Activated T-cell treated with anti-CD3 and anti-CD28 coated beads, Interleukin-2, amount 50 U/mL, for 72 hours (primary cell): ENCODE measurements around the gene GBP3. TPM values are rescaled to one million over a fixed set of nuclear protein-coding genes. Genes with fewer than 3 reads are reported as not detected.
"Not testable (repeated sequence)": the region's sequence is repeated elsewhere in the genome, so short reads cannot be mapped to it uniquely, and the experiment has no call there.

ENCODE experiments used
- ATAC-seq, 2 donors: fragments of 150-1000 bp; cut with Tn5 transposase; replicated peaks in 1 of 2; 2 replicates each; pipeline ENCODE4 v1.10.0; 2021; ENCODE audit warnings: moderate library complexity in 2 of 2, mild to moderate bottlenecking in 1 of 2
- DNase-seq, 2 donors: peaks; one replicate each; pipeline ENCODE4 v3.0.0; 2021 to 2022; ENCODE audit warnings: mixed read lengths in 1 of 2
- H3K27ac Mint-ChIP-seq: one replicate; pipeline ENCODE4 v1.8.0; 2022; ENCODE audit warnings: mild to moderate bottlenecking, moderate library complexity, mixed read lengths
- H3K27me3 Mint-ChIP-seq: one replicate; pipeline ENCODE4 v1.8.0; 2022; ENCODE audit warnings: low read depth, mixed read lengths
- H3K36me3 Mint-ChIP-seq, 2 donors: one replicate each; pipeline ENCODE4 v1.8.0; 2022; ENCODE audit warnings: mixed read lengths in 2 of 2, mild to moderate bottlenecking in 1 of 2; ENCODE audit not compliant: insufficient read depth in 2 of 2
- H3K4me1 Mint-ChIP-seq: one replicate; pipeline ENCODE4 v1.8.0; 2022; ENCODE audit warnings: low read depth, mixed read lengths
- H3K4me3 Mint-ChIP-seq, 2 donors: one replicate each; pipeline ENCODE4 v1.8.0; 2022; ENCODE audit warnings: mild to moderate bottlenecking in 2 of 2, mixed read lengths in 2 of 2, moderate library complexity in 2 of 2
- H3K9me3 Mint-ChIP-seq, 2 donors: one replicate each; pipeline ENCODE4 v1.8.0; 2022; ENCODE audit warnings: mixed read lengths in 2 of 2
- total RNA-seq, 2 donors: library from RNA; stranded (reverse); gene quantifications; one replicate each; pipeline ENCODE4 v1.2.3, GENCODE V29; 2022

GBP3 gene
- total RNA-seq, 2 donors from 2014 or later: 7.1 to 9.0 TPM

GRCh38 chr1:88982055-88982454 is 40.6 kb downstream of the GBP3 start:
- Mint-ChIP-seq H3K4me3 (peak overlapping the region; percentile 60 to 88), H3K36me3 (peaks cover 33 to 38% of the 10 kb centered on the region in 2 donors)
- ATAC-seq: peak in 1 of 2 donors; percentile 41

GRCh38 chr1:88981506-88981905 is 41.2 kb downstream of the GBP3 start:
- Mint-ChIP-seq H3K4me1 (peaks cover 77% of the 10 kb centered on the region), H3K27ac (peak overlapping the region; percentile 88), H3K4me3 (peak overlapping the region; percentile 60 to 88), H3K36me3 (peaks cover 33 to 38% of the 10 kb centered on the region in 2 donors)
- DNase-seq, H3K27me3 Mint-ChIP-seq, H3K9me3 Mint-ChIP-seq, ATAC-seq: not testable (repeated sequence)

More at GRCh38 chr1:88982055-88982454, 40.6 kb downstream of the GBP3 start:
- no peak for DNase-seq
- peaks cover 81% of the 10 kb centered on the region for H3K4me1 Mint-ChIP-seq
- H3K9me3 Mint-ChIP-seq: no peaks in the 10 kb centered on the region
- no peaks in the 10 kb centered on the region for H3K27me3 Mint-ChIP-seq
- H3K27ac Mint-ChIP-seq: peak overlapping the region; percentile 88

GRCh38 chr1:88980870-88981269 is 41.8 kb downstream of the GBP3 start:
- Mint-ChIP-seq H3K4me1 (peaks cover 71% of the 10 kb centered on the region), H3K9me3 (no peaks in the 10 kb centered on the region), H3K4me3 (peak overlapping the region in 1 of 2 donors; percentile 88), H3K36me3 (peaks cover 33 to 37% of the 10 kb centered on the region in 2 donors), H3K27ac (peak overlapping the region; percentile 26), H3K27me3 (no peaks in the 10 kb centered on the region)
- DNase-seq (no peak), ATAC-seq (no peak)

GRCh38 chr1:88979749-88980116 is 42.9 kb downstream of the GBP3 start:
- Mint-ChIP-seq H3K4me3 (peak overlapping the region; percentile 21 to 86), H3K9me3 (no peaks in the 10 kb centered on the region), H3K27ac (peak overlapping the region; percentile 90), H3K36me3 (peaks cover 33 to 37% of the 10 kb centered on the region in 2 donors), H3K4me1 (peaks cover 60% of the 10 kb centered on the region), H3K27me3 (no peaks in the 10 kb centered on the region)
- DNase-seq (no peak), ATAC-seq (no peak)

GRCh38 chr1:88979054-88979748 is 43.5 kb downstream of the GBP3 start:
- no peaks in the 10 kb centered on the region for H3K9me3 Mint-ChIP-seq
- no peaks in the 10 kb centered on the region for H3K27me3 Mint-ChIP-seq
- peaks cover 38 to 42% of the 10 kb centered on the region in 2 donors for H3K36me3 Mint-ChIP-seq
- ATAC-seq (peak; percentile 43 to 65), DNase-seq (no peak)
- peaks cover 59% of the 10 kb centered on the region for H3K4me1 Mint-ChIP-seq
- peak overlapping the region; percentile 21 to 86 for H3K4me3 Mint-ChIP-seq
- H3K27ac Mint-ChIP-seq: peak overlapping the region; percentile 90

GRCh38 chr1:88976235-88976634 is 46.4 kb downstream of the GBP3 start:
- no peak overlapping the region for H3K4me3 Mint-ChIP-seq
- no peak for DNase-seq
- peaks cover 18 to 24% of the 10 kb centered on the region in 2 donors for H3K36me3 Mint-ChIP-seq
- no peaks in the 10 kb centered on the region for H3K27me3 Mint-ChIP-seq
- peaks cover 45% of the 10 kb centered on the region for H3K4me1 Mint-ChIP-seq
- ATAC-seq: peak; percentile 22 to 55
- H3K9me3 Mint-ChIP-seq: no peaks in the 10 kb centered on the region
- no peak overlapping the region for H3K27ac Mint-ChIP-seq

GRCh38 chr1:88974616-88975172 is 48.0 kb downstream of the GBP3 start:
- not testable (repeated sequence) for H3K27me3 Mint-ChIP-seq, DNase-seq, H3K27ac Mint-ChIP-seq, ATAC-seq, H3K9me3 Mint-ChIP-seq, H3K4me3 Mint-ChIP-seq
- Mint-ChIP-seq H3K4me1 (peaks cover 35% of the 10 kb centered on the region), H3K36me3 (peaks cover 14 to 19% of the 10 kb centered on the region in 2 donors)

GRCh38 chr1:88973520-88974137 is 49.0 kb downstream of the GBP3 start:
- H3K4me1 Mint-ChIP-seq: peaks cover 24% of the 10 kb centered on the region
- ATAC-seq (peak in 1 of 2 donors; percentile 57), DNase-seq (no peak)
- no peaks in the 10 kb centered on the region for H3K9me3 Mint-ChIP-seq
- H3K27ac Mint-ChIP-seq: peak overlapping the region; percentile 89
- peaks cover 10 to 15% of the 10 kb centered on the region in 2 donors for H3K36me3 Mint-ChIP-seq
- H3K27me3 Mint-ChIP-seq: no peaks in the 10 kb centered on the region
- H3K4me3 Mint-ChIP-seq: peak overlapping the region in 1 of 2 donors; percentile 35

GRCh38 chr1:88961647-88962275 is 60.9 kb downstream of the GBP3 start:
- H3K36me3 Mint-ChIP-seq: peaks cover 21 to 32% of the 10 kb centered on the region in 2 donors
- no peak overlapping the region for H3K4me3 Mint-ChIP-seq
- no peak overlapping the region for H3K27ac Mint-ChIP-seq
- no peaks in the 10 kb centered on the region for H3K27me3 Mint-ChIP-seq
- no peaks in the 10 kb centered on the region for H3K9me3 Mint-ChIP-seq
- no peaks in the 10 kb centered on the region for H3K4me1 Mint-ChIP-seq
- DNase-seq (no peak), ATAC-seq (no peak)

- Mint-ChIP-seq H3K9me3 (no peaks in the 10 kb centered on the region), H3K27me3 (no peaks in the 10 kb centered on the region), H3K27ac (no peak overlapping the region), H3K36me3 (peaks cover 23 to 35% of the 10 kb centered on the region in 2 donors), H3K4me3 (no peak overlapping the region), H3K4me1 (no peaks in the 10 kb centered on the region)
- DNase-seq (no peak), ATAC-seq (no peak)
These were observed 61.6 kb downstream of the GBP3 start for GRCh38 chr1:88961081-88961480.

Other genes starting within 250 kb of the GBP3 start
- 10 to 100 TPM; 37.2 to 38.7 TPM for gene GTF2B, start 131.3 kb downstream of the GBP3 start, total RNA-seq
- gene KYAT3, start 30.2 kb downstream of the GBP3 start, total RNA-seq: 10 to 100 TPM; 47.9 to 71.4 TPM
- 10 to 100 TPM; 18.6 to 32.0 TPM for gene RBMXL1, start 30.2 kb downstream of the GBP3 start, total RNA-seq
- 10 to 100 TPM; 44.9 to 58.9 TPM for gene GBP1, start 42.3 kb upstream of the GBP3 start, total RNA-seq
- 100 to 1,000 TPM; 309 to 356 TPM for gene GBP2, start 103.2 kb upstream of the GBP3 start, total RNA-seq
- under 1 TPM in 1 of 2 donors, not detected in 1; 0.23 TPM for gene GBP7, start 153.1 kb upstream of the GBP3 start, total RNA-seq
- gene GBP4, start 176.1 kb upstream of the GBP3 start, total RNA-seq: 10 to 100 TPM; 37.7 to 60.6 TPM
- gene GBP5, start 250.0 kb upstream of the GBP3 start, total RNA-seq: 100 to 1,000 TPM; 135 to 209 TPM